ENCODE data around the gene PTCH2. TPM values are rescaled to one million over a fixed set of nuclear protein-coding genes. Genes with fewer than 3 reads are reported as not detected.
A peak's percentile ranks its signal among the peaks of the same experiment; 100 is the strongest.

PTCH2 gene
- total and polyA plus RNA-seq, 2 of the 13 experiments (the other 11 are each of a cell fraction or from before 2014, with no cell fraction given): 0.60 to 1.5 TPM

- TF ChIP-seq JUN (CRISPR knock-in tag; IDR thresholded peaks at IDR 0.05) (peak; percentile 76; the same call in 1 of the 2 replicates), TGIF2 (CRISPR knock-in tag; IDR thresholded peaks at IDR 0.05) (peak; percentile 70; the same call in 1 of the 2 replicates), ZNF839 (CRISPR knock-in tag; IDR thresholded peaks at IDR 0.05; ENCODE audit: borderline replicate concordance) (no peak), ZNF619 (CRISPR knock-in tag; IDR thresholded peaks at IDR 0.05) (peak; percentile 91), ZNF879 (CRISPR knock-in tag; IDR thresholded peaks at IDR 0.05) (no peak; the same call in 1 of the 2 replicates), TAF15 (IDR thresholded peaks at IDR 0.05; ENCODE audit: low read depth, low read length, poor library complexity, severe bottlenecking) (peak; percentile 88), TBX3 (IDR thresholded peaks at IDR 0.05; ENCODE audit: borderline replicate concordance) (peak; percentile 51; the same call in 1 of the 2 replicates), POLR2A (IDR thresholded peaks at IDR 0.05; ENCODE audit: insufficient read depth in 1 of 2, low read depth in 2 of 2, low read length in 2 of 2) (peak in 1 of 2 experiments; percentile 92; a peak in 2 of 4 replicates), KLF12 (CRISPR knock-in tag; IDR thresholded peaks at IDR 0.05; ENCODE audit: borderline replicate concordance) (0 out of 2 replicates have a peak, but pooled peaks have one; percentile 67), HNRNPH1 (optimal IDR thresholded peaks at IDR 0.05; ENCODE audit: low read depth, low read length) (no peak), CEBPB (IDR thresholded peaks at IDR 0.05; ENCODE audit: borderline replicate concordance, low read depth, low read length) (peak; percentile 45), PRDM4 (CRISPR knock-in tag; IDR thresholded peaks at IDR 0.05; ENCODE audit: borderline replicate concordance) (no peak), ZNF850 (CRISPR knock-in tag; conservative IDR thresholded peaks at IDR 0.05) (0 out of 2 replicates have a peak, but pooled peaks have one; percentile 37), MYPOP (CRISPR knock-in tag; IDR thresholded peaks at IDR 0.05) (no peak; the same call in none of the 2 replicates), CSRNP1 (CRISPR knock-in tag; IDR thresholded peaks at IDR 0.05) (peak; percentile 64; the same call in 1 of the 2 replicates), ZBTB7B (CRISPR knock-in tag; IDR thresholded peaks at IDR 0.05) (0 out of 2 replicates have a peak, but pooled peaks have one; percentile 40), FOXO4 (CRISPR knock-in tag; conservative IDR thresholded peaks at IDR 0.05) (no peak), KMT2B (CRISPR knock-in tag; IDR thresholded peaks at IDR 0.05) (peak; percentile 73; the same call in 1 of the 2 replicates), POLR2G (IDR thresholded peaks at IDR 0.05; ENCODE audit: low read depth, low read length) (peak; percentile 98), RORA (CRISPR knock-in tag; IDR thresholded peaks at IDR 0.05) (no peak), ZFP82 (CRISPR knock-in tag; IDR thresholded peaks at IDR 0.05; ENCODE audit: borderline replicate concordance) (peak; percentile 84; the same call in 1 of the 2 replicates)
Observed at GRCh38 chr1:44799770-44800584, 43.1 kb downstream of the PTCH2 start, which contains the start of gene PLK3 (continued).

Data from HepG2 (cell line).